GM18508 (cell line): ENCODE measurements around the gene ABCC4.

Experiments
- ATAC-seq: cut with Tn5 transposase; IDR thresholded peaks from one replicate; pipeline ENCODE4 v1.9.1; 2021; ENCODE audit warnings: moderate number of reproducible peaks; ENCODE audit not compliant: insufficient read depth, unreplicated experiment

ABCC4 gene

GRCh38 chr13:95129004-95129403 lies 172.2 kb downstream of the ABCC4 start:
- no peak for ATAC-seq

- no peak for ATAC-seq
These were observed 173.1 kb downstream of the ABCC4 start for GRCh38 chr13:95128045-95128643.

GRCh38 chr13:95124959-95125358 lies 176.3 kb downstream of the ABCC4 start:
- ATAC-seq, result no peak

- no peak for ATAC-seq
These were observed 177.5 kb downstream of the ABCC4 start for GRCh38 chr13:95123726-95124125.

- no peak for ATAC-seq
These were observed 179.2 kb downstream of the ABCC4 start for GRCh38 chr13:95122063-95122462.

GRCh38 chr13:95121516-95121915 lies 179.7 kb downstream of the ABCC4 start:
- no peak for ATAC-seq

GRCh38 chr13:95120650-95121049 lies 180.6 kb downstream of the ABCC4 start:
- no peak for ATAC-seq

GRCh38 chr13:95118541-95119324 lies 182.5 kb downstream of the ABCC4 start:
- ATAC-seq, result no peak

GRCh38 chr13:95117092-95117491 lies 184.2 kb downstream of the ABCC4 start:
- no peak for ATAC-seq

- ATAC-seq, result no peak
These were observed 185.7 kb downstream of the ABCC4 start for GRCh38 chr13:95115525-95115924.

GRCh38 chr13:95113601-95114000 lies 187.7 kb downstream of the ABCC4 start:
- ATAC-seq, result no peak

- ATAC-seq, result no peak
These were observed 188.4 kb downstream of the ABCC4 start for GRCh38 chr13:95112883-95113282.

- ATAC-seq, result no peak
These were observed 189.6 kb downstream of the ABCC4 start for GRCh38 chr13:95111608-95112007.

GRCh38 chr13:95106562-95106961 lies 194.7 kb downstream of the ABCC4 start:
- no peak for ATAC-seq

- ATAC-seq, result no peak
These were observed 200.5 kb downstream of the ABCC4 start for GRCh38 chr13:95100525-95101433.

GRCh38 chr13:95099541-95099940 lies 201.7 kb downstream of the ABCC4 start:
- ATAC-seq, result no peak

GRCh38 chr13:95098916-95099315 lies 202.3 kb downstream of the ABCC4 start:
- ATAC-seq, result no peak

GRCh38 chr13:95091755-95092154 lies 209.5 kb downstream of the ABCC4 start:
- no peak for ATAC-seq

GRCh38 chr13:95087746-95088305 lies 213.4 kb downstream of the ABCC4 start:
- no peak for ATAC-seq

GRCh38 chr13:95086761-95087160 lies 214.5 kb downstream of the ABCC4 start:
- ATAC-seq, result no peak

- ATAC-seq, result no peak
These were observed 217.5 kb downstream of the ABCC4 start for GRCh38 chr13:95083758-95084157.
